ENCODE results near the gene PDZK1. TPM values are rescaled to one million over a fixed set of nuclear protein-coding genes. Genes with fewer than 3 reads are reported as not detected.
"Not testable (repeated sequence)": the region's sequence is repeated elsewhere in the genome, so short reads cannot be mapped to it uniquely, and the experiment has no call there.

PDZK1 gene
- total and polyA plus RNA-seq, 2 donors (not counting 3 experiments of a cell fraction or from before 2014, with no cell fraction given), result 0.03 to 0.58 TPM

DNA sequence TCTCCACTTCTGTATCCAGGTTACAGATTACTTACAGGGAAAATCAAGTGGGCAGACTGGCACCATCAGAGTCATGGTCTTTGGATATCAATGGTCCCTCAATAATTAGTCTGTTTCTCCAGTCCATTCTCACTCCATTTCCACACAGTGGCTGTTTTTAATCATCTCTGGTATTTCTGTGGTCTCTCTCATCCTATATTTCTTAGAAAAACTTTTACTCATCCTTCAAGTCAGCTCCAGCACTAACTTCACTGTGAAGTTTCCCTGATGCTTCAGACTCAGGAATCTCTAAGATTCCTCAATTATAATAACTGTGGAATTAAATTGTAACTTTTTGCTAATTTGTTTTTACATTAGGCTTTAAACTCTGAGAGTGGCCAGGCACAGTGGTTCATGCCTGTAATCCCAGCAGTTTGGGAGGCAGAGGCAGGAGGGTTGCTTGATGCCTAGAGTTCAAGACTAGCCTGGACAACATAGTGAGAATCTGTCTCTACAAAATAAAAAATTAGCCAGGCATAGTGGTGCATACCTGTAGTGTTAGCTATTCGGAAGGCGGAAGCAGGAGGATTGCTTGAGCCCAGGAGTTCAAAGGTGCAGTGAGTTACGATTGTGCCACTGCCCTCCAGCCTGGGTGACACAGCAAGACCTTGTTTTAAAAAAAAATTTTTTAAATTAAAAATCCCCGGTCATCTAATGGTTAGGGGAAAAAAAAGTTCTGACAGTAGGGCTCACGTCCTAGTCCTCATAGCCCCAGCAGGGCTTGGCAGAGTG is 22.7 kb upstream of the PDZK1 start:
- Histone ChIP-seq H4K20me1 (replicated peaks; ENCODE audit: control insufficient read depth, extremely low read depth, insufficient read depth, low read length) (no peaks in the 10 kb centered on the region), H3K4me2 (ENCODE audit: insufficient read depth, low read length) (no peak overlapping the region), H3K27me3 (ENCODE audit: control insufficient read depth in 2 of 2, insufficient read depth in 2 of 2, low read length in 2 of 2) (no peaks in the 10 kb centered on the region), H3K27ac (ENCODE audit: insufficient read depth, low read depth, low read length) (no peak overlapping the region), H2AFZ (ENCODE audit: low read depth, low read length) (no peak overlapping the region), H3K9me3 (replicated peaks; ENCODE audit: control insufficient read depth, insufficient read depth, low read length) (no peaks in the 10 kb centered on the region), H3K79me2 (ENCODE audit: control insufficient read depth, insufficient read depth, low read length) (no peaks in the 10 kb centered on the region), H3K36me3 (ENCODE audit: control insufficient read depth in 2 of 2, extremely low read depth in 1 of 2, insufficient read depth in 2 of 2, low read length in 2 of 2) (peaks cover 0 to 3% of the 10 kb centered on the region in 2 experiments), H3K4me1 (ENCODE audit: control insufficient read depth, extremely low read depth, insufficient read depth, low read length) (peaks cover 3% of the 10 kb centered on the region), H3K9ac (replicated peaks; ENCODE audit: extremely low read depth, insufficient read depth, low read length) (no peak overlapping the region), H3K4me3 (replicated peaks in 1 of 3; ENCODE audit: insufficient read depth in 1 of 3, low read depth in 1 of 3, low read length in 3 of 3) (no peak overlapping the region), H3K9me1 (replicated peaks; ENCODE audit: control insufficient read depth, extremely low read depth, insufficient read depth, low read length) (no peaks in the 10 kb centered on the region)
- POLR2A ChIA-PET, result no interaction called here
- intact Hi-C loops (cut with micrococcal nuclease), result no loop called here
- DNase-seq (ENCODE audit: low read depth, low spot score) (no peak), FAIRE-seq (no peak)
- TF ChIP-seq FOS (IDR thresholded peaks at IDR 0.05; ENCODE audit: borderline replicate concordance, insufficient read depth, low read length) (no peak), POLR2A (IDR thresholded peaks at IDR 0.05; ENCODE audit: low read depth, low read length) (no peak)
- CTCF ChIA-PET, result interaction anchor here (2.2 kb wide), 1 partner anchor 9 kb away, joined by 9 read pairs; no protein-coding TSS in a partner anchor
- dilution Hi-C loops (cut with MboI; ENCODE audit: extremely low pct_ligation_motif_present, low sequenced_read_pairs), result no loop called here
- no TSS peak for BruUV-seq (replicated peaks)

DNA sequence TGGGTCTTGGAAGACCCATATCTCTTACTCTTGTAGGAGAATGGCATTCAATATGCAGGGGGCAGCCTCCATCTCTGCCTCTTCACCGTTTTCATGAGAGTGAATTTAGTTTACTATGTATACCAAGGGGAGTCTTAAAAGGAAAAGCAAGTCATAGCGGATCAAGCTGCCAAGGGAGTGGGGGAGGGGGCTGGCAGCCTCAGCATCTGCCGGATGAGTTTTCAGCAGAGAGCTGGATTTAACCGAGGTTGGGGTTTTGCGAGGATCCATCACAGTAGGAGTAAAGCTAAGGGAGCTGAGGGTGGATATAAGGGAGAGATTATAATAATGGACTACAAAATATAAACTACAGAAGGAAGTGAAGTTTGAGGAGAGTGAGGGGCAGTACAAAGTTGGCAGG is 22.0 kb upstream of the PDZK1 start:
- FAIRE-seq (no peak), DNase-seq (ENCODE audit: low read depth, low spot score) (no peak)
- TF ChIP-seq POLR2A (IDR thresholded peaks at IDR 0.05; ENCODE audit: low read depth, low read length), result no peak
- Histone ChIP-seq H3K4me1 (ENCODE audit: control insufficient read depth, extremely low read depth, insufficient read depth, low read length) (peaks cover 3% of the 10 kb centered on the region), H3K9me3 (replicated peaks; ENCODE audit: control insufficient read depth, insufficient read depth, low read length) (no peaks in the 10 kb centered on the region), H3K4me2 (ENCODE audit: insufficient read depth, low read length) (no peak overlapping the region), H3K9ac (replicated peaks; ENCODE audit: extremely low read depth, insufficient read depth, low read length) (no peak overlapping the region), H2AFZ (ENCODE audit: low read depth, low read length) (no peak overlapping the region), H3K4me3 (replicated peaks in 1 of 3; ENCODE audit: insufficient read depth in 1 of 3, low read depth in 1 of 3, low read length in 3 of 3) (no peak overlapping the region), H3K27ac (ENCODE audit: insufficient read depth, low read depth, low read length) (no peak overlapping the region), H4K20me1 (replicated peaks; ENCODE audit: control insufficient read depth, extremely low read depth, insufficient read depth, low read length) (no peaks in the 10 kb centered on the region), H3K9me1 (replicated peaks; ENCODE audit: control insufficient read depth, extremely low read depth, insufficient read depth, low read length) (no peaks in the 10 kb centered on the region), H3K27me3 (ENCODE audit: control insufficient read depth in 2 of 2, insufficient read depth in 2 of 2, low read length in 2 of 2) (no peaks in the 10 kb centered on the region), H3K79me2 (ENCODE audit: control insufficient read depth, insufficient read depth, low read length) (no peaks in the 10 kb centered on the region), H3K36me3 (ENCODE audit: control insufficient read depth in 2 of 2, extremely low read depth in 1 of 2, insufficient read depth in 2 of 2, low read length in 2 of 2) (peaks cover 0 to 3% of the 10 kb centered on the region in 2 experiments)
- ChIA-PET CTCF (interaction anchor here (2.2 kb wide), 1 partner anchor 8 kb away, joined by 9 read pairs; no protein-coding TSS in a partner anchor), POLR2A (no interaction called here)
- BruUV-seq (replicated peaks), result no TSS peak
- intact Hi-C loops (cut with micrococcal nuclease) (no loop called here), dilution Hi-C loops (cut with MboI; ENCODE audit: extremely low pct_ligation_motif_present, low sequenced_read_pairs) (no loop called here)

DNA sequence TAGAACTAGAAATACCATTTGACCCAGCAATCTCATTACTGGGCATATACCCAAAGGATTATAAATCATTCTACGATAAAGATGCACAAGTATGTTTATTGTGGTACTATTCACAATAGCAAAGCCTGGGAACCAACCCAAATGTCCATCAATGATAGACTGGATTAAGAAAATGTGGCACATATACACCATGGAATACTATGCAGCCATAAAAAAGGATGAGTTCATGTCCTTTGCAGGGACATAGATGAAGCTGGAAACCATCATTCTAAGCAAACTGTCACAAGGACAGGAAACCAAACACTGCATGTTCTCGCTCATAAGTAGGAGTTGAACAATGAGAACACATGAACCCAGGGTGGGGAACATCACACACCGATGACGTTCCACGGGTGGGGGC is 19.0 kb upstream of the PDZK1 start:
- BruUV-seq (replicated peaks); intact Hi-C loops (cut with micrococcal nuclease); H2AFZ ChIP-seq (ENCODE audit: low read depth, low read length); H3K4me3 ChIP-seq (replicated peaks in 1 of 3; ENCODE audit: insufficient read depth in 1 of 3, low read depth in 1 of 3, low read length in 3 of 3); H3K27ac ChIP-seq (ENCODE audit: insufficient read depth, low read depth, low read length); DNase-seq (ENCODE audit: low read depth, low spot score); H3K4me2 ChIP-seq (ENCODE audit: insufficient read depth, low read length); FAIRE-seq; H3K79me2 ChIP-seq (ENCODE audit: control insufficient read depth, insufficient read depth, low read length); POLR2A ChIA-PET; H3K36me3 ChIP-seq (ENCODE audit: control insufficient read depth in 2 of 2, extremely low read depth in 1 of 2, insufficient read depth in 2 of 2, low read length in 2 of 2); H3K9me1 ChIP-seq (replicated peaks; ENCODE audit: control insufficient read depth, extremely low read depth, insufficient read depth, low read length); H3K9me3 ChIP-seq (replicated peaks; ENCODE audit: control insufficient read depth, insufficient read depth, low read length); dilution Hi-C loops (cut with MboI; ENCODE audit: extremely low pct_ligation_motif_present, low sequenced_read_pairs); H4K20me1 ChIP-seq (replicated peaks; ENCODE audit: control insufficient read depth, extremely low read depth, insufficient read depth, low read length); H3K27me3 ChIP-seq (ENCODE audit: control insufficient read depth in 2 of 2, insufficient read depth in 2 of 2, low read length in 2 of 2); H3K9ac ChIP-seq (replicated peaks; ENCODE audit: extremely low read depth, insufficient read depth, low read length); H3K4me1 ChIP-seq (ENCODE audit: control insufficient read depth, extremely low read depth, insufficient read depth, low read length): not testable (repeated sequence)
- CTCF ChIA-PET, result interaction anchor here (0.8 kb wide), 1 partner anchor 8 kb away, joined by 3 read pairs; no protein-coding TSS in a partner anchor

All from endothelial cell of umbilical vein (primary cell).